Measurements from ENCODE around the gene DEFB114. TPM values are rescaled to one million over a fixed set of nuclear protein-coding genes. Genes with fewer than 3 reads are reported as not detected.

DEFB114 gene
- total RNA-seq, 1 donor: not detected

DNA sequence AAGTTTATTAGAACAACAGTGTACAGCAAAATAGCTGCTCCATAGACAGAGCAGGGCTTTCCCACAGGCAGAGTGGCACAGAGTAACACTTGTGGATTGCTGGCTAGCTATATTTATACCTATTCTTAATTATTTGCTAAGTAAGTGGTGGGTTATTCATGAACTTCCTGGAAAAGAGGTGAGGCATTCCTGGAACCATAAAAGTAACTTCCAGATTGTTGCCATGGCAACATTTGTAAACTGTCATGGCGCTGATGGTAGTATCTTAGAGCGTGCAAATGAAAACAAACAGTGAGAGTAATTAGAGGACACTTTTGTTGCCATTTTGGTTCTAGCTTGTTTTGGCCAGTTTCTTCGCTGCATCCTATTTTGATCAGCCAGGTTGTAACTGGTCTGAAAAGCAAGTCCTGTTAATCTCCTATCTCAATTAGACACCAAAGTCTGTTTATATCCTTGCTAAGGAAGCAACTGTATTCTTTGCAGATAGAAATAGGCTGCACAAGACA lies 23.9 kb downstream of the DEFB114 start:
- H3K4me3 ChIP-seq (ENCODE audit: low read depth, low read length): no peak overlapping the region
- TF ChIP-seq, protein P1, sequence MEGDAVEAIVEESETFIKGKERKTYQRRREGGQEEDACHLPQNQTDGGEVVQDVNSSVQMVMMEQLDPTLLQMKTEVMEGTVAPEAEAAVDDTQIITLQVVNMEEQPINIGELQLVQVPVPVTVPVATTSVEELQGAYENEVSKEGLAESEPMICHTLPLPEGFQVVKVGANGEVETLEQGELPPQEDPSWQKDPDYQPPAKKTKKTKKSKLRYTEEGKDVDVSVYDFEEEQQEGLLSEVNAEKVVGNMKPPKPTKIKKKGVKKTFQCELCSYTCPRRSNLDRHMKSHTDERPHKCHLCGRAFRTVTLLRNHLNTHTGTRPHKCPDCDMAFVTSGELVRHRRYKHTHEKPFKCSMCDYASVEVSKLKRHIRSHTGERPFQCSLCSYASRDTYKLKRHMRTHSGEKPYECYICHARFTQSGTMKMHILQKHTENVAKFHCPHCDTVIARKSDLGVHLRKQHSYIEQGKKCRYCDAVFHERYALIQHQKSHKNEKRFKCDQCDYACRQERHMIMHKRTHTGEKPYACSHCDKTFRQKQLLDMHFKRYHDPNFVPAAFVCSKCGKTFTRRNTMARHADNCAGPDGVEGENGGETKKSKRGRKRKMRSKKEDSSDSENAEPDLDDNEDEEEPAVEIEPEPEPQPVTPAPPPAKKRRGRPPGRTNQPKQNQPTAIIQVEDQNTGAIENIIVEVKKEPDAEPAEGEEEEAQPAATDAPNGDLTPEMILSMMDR (IDR thresholded peaks at IDR 0.05; ENCODE audit: insufficient read depth, low read length): no peak
- no peak for DNase-seq (ENCODE audit: low read depth)

DNA sequence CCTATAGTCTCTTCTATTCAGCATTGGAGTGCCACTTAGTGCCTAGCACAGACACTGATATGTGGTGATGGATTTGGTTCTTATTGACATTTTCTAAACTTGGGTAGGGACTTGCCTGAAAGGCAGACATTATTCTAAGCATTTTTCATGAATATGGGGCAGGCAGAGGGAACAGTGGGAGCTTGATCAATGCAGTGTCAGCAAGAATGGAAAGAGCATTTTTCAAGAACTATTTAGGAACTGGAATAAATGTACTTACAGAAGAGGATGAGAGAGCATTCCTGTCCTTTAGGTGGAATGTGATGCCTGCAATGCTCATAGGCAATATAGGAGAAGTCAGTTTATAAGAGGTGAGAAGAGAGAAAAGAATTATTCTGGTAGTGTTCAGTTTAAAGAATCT lies 26.2 kb downstream of the DEFB114 start:
- DNase-seq (ENCODE audit: low read depth): no peak
- TF ChIP-seq, protein P1 (IDR thresholded peaks at IDR 0.05; ENCODE audit: insufficient read depth, low read length): no peak

DNA sequence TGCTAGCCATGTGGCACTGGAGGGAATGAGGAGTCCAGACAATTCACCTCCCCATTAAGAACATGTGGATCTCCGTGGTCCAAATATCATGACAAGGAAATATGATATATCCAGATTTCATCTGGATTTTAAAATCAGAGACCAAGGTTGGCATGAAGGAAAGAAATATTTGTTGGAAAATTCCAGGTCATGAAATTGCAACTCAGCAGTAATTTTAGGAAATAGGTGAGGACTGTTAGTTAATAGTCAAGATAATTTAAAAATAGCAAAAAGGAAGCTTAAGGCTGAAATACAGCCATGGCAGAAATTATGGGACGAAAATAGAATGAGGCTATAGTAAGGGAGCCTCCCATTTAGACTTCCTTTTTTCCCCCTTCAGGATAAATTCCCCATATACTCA lies 26.9 kb downstream of the DEFB114 start:
- TF ChIP-seq, protein P1 (IDR thresholded peaks at IDR 0.05; ENCODE audit: insufficient read depth, low read length): no peak
- DNase-seq (ENCODE audit: low read depth): no peak
- H3K4me3 ChIP-seq (ENCODE audit: low read depth, low read length): no peak overlapping the region

More for the DNA sequence above, 26.2 kb downstream of the DEFB114 start:
- H3K4me3 ChIP-seq (ENCODE audit: low read depth, low read length): no peak overlapping the region

DNA sequence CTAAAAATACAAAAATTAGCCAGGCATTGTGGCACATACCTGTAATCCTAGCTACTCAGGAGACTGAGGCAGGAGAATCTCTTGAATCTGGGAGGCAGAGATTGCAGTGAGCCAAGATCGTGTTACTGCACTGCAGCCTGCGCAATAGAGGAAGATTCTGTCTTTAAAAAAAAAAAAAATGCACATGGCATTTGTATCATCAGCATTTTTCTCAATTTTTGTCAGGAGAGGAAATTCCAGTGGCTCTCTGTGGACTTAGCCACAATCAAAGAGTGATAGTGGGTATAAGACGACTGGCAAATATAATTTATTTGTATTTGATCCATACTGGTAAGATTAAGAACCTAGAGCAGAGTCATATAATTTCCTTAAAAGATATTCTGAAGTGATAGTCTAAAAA lies 28.6 kb downstream of the DEFB114 start:
- H3K4me3 ChIP-seq (ENCODE audit: low read depth, low read length): no peak overlapping the region
- no peak for DNase-seq (ENCODE audit: low read depth)
- TF ChIP-seq, protein P1 (IDR thresholded peaks at IDR 0.05; ENCODE audit: insufficient read depth, low read length): no peak

DNA sequence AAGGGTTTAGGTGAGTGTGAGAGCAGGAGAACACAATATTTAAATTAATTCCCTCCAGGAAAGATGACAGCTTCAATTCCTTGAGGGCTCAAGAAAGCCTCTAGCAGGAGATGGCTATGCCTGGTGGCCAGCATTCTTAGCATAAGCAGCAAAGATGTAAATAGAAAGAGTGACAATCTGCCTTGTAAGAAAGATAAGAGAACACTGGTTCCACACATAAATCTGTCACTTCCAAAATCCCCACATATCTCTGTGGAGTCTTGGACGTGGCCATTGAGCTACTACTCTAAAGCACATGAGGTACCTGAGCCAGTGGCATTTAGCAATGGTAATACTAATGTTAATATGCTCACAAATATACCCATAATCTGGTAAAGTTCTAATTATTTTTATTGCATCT lies 29.2 kb downstream of the DEFB114 start:
- H3K4me3 ChIP-seq (ENCODE audit: low read depth, low read length): no peak overlapping the region
- DNase-seq (ENCODE audit: low read depth): no peak
- TF ChIP-seq, protein P1 (IDR thresholded peaks at IDR 0.05; ENCODE audit: insufficient read depth, low read length): no peak

DNA sequence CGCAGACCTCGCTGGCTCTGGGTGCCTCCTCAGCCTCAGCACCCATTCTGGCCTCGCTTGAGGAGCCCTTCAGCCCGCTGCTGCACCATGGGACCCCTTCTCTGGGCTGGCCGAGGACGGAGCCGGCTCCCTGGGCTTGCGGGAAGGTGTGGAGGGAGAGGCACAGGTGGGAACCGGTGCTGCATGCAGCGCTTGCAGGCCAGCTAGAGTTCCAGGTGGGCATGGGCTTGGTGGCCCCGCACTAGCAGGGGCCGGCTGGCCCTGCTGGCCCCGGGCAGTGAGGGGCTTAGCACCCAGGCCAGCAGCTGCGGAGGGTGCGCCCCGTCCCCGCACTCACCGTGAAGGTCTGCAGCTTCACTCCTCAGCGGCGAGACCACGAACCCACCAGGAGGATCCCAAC lies 30.4 kb downstream of the DEFB114 start:
- no peak overlapping the region for H3K4me3 ChIP-seq (ENCODE audit: low read depth, low read length)
- TF ChIP-seq, protein P1 (IDR thresholded peaks at IDR 0.05; ENCODE audit: insufficient read depth, low read length): no peak

DNA sequence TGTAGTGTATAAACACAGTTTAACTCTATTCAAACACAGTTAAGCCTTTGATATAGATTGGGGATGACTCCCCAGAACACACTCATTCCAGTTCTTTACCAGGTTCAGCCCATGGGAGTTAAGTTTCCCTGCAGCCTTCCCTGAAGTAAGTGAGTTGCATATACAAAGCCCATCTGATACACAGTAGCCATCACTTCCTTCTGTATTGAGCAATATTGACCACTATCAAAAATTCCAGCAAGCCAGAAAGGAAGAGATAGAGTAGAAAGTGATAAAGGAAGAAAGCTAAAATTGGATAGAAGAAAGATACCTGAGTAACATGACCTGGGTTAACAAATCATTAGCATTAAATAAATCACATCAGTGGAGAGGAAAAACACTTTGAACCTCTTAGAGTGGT lies 34.6 kb downstream of the DEFB114 start:
- TF ChIP-seq, protein P1 (IDR thresholded peaks at IDR 0.05; ENCODE audit: insufficient read depth, low read length): no peak
- DNase-seq (ENCODE audit: low read depth): no peak
- H3K4me3 ChIP-seq (ENCODE audit: low read depth, low read length): no peak overlapping the region

More for the DNA sequence above, 30.4 kb downstream of the DEFB114 start:
- no peak for DNase-seq (ENCODE audit: low read depth)

All from fibroblast of the aortic adventitia (primary cell).